Parathyroid adenoma (tissue), 2 donors: ENCODE data around the gene NENF.

Source experiments
- H2AFZ ChIP-seq: fragments of 300-600 bp; sonication (generic); one replicate; pipeline ENCODE4 v1.7.0; 2017; ENCODE audit warnings: antibody characterized with exemption, mild to moderate bottlenecking
- H3K27ac ChIP-seq: fragments of 300-600 bp; sonication (generic); one replicate; pipeline ENCODE4 v1.7.0; 2017
- H3K27me3 ChIP-seq: fragments of 300-600 bp; sonication (generic); one replicate; pipeline ENCODE4 v1.7.0; 2017; ENCODE audit warnings: low read length; ENCODE audit not compliant: control insufficient read depth, insufficient read depth
- H3K36me3 ChIP-seq: fragments of 300-600 bp; sonication (generic); one replicate; pipeline ENCODE4 v1.7.0; 2017; ENCODE audit warnings: low read length; ENCODE audit not compliant: control insufficient read depth, insufficient read depth
- H3K4me1 ChIP-seq: fragments of 300-600 bp; sonication (generic); one replicate; pipeline ENCODE4 v1.7.0; 2017; ENCODE audit warnings: control low read depth
- H3K4me2 ChIP-seq: fragments of 300-600 bp; sonication (generic); one replicate; pipeline ENCODE4 v1.7.0; 2017; ENCODE audit warnings: low read length
- H3K4me3 ChIP-seq: fragments of 300-600 bp; sonication (generic); one replicate; pipeline ENCODE4 v1.7.0; 2017; ENCODE audit warnings: low read depth, low read length
- H3K79me2 ChIP-seq: fragments of 300-600 bp; sonication (generic); one replicate; pipeline ENCODE4 v1.7.0; 2017; ENCODE audit warnings: control low read depth
- H3K9ac ChIP-seq: fragments of 300-600 bp; sonication (generic); one replicate; pipeline ENCODE4 v1.7.0; 2017; ENCODE audit warnings: mild to moderate bottlenecking
- H3K9me3 ChIP-seq: fragments of 300-600 bp; sonication (generic); one replicate; pipeline ENCODE4 v1.7.0; 2017; ENCODE audit warnings: low read length; ENCODE audit not compliant: control insufficient read depth
- CTCF ChIP-seq: fragments of 300-600 bp; sonication (generic); IDR thresholded peaks from one replicate; pipeline ENCODE4 v1.7.0; 2017; ENCODE audit warnings: antibody characterized with exemption, mild to moderate bottlenecking
- donor health status: primary hyperparathyroidism.

NENF gene

DNA sequence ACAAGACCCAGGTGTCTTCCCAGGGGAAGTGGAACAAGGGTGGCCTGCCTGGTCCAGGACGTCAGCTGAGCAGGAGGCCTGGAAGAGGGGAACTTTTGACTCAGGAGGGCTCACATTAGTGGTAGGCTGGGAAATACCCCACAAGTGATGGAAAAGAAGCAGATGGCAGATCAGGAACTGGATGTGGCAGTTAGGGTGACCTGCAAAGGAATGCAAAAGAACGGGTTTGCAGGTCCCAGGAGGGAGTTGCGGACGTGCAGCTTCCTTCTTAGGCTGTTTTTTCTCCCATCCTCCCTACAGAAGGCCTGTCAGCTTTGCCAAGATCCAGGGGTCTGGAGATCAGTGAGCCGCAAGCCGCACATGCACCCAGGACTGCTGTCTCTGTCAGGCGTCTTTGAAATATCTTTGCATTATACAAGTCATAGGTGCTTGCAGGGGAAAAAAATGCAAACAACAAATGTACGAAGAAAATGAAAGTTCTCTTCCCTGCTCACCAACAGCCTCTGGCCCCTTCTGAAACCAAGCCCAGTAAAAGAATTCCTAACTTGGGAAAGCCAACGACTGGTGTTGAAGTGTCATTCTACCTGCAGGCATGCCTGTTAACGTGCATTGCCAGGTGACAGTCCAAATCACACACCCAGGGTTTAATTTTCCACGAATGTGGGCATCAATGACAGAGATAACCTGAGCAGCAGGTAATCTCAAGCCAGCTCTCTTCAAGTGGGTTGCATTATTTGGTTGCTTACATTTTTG is 34.4 kb downstream of the NENF start:
- H3K27me3 ChIP-seq = no peaks in the 10 kb centered on the region
- no peaks in the 10 kb centered on the region for H3K79me2 ChIP-seq
- H3K4me2 ChIP-seq = no peak overlapping the region
- no peak overlapping the region for H2AFZ ChIP-seq
- H3K4me3 ChIP-seq = no peak overlapping the region
- H3K9me3 ChIP-seq = no peaks in the 10 kb centered on the region
- no peaks in the 10 kb centered on the region for H3K36me3 ChIP-seq
- no peak overlapping the region for H3K27ac ChIP-seq
- H3K9ac ChIP-seq = no peak overlapping the region
- no peaks in the 10 kb centered on the region for H3K4me1 ChIP-seq
- TF ChIP-seq CTCF = no peak

- no peaks in the 10 kb centered on the region for H3K4me1 ChIP-seq
- no peaks in the 10 kb centered on the region for H3K9me3 ChIP-seq
- H3K4me3 ChIP-seq = no peak overlapping the region
- no peaks in the 10 kb centered on the region for H3K79me2 ChIP-seq
- H3K36me3 ChIP-seq = no peaks in the 10 kb centered on the region
- no peaks in the 10 kb centered on the region for H3K27me3 ChIP-seq
- H3K9ac ChIP-seq = no peak overlapping the region
- H2AFZ ChIP-seq = no peak overlapping the region
- H3K27ac ChIP-seq = no peak overlapping the region
- H3K4me2 ChIP-seq = no peak overlapping the region
- no peak for TF ChIP-seq CTCF
Measured at GRCh38 chr1:212467843-212468482, 35.2 kb downstream of the NENF start.

DNA sequence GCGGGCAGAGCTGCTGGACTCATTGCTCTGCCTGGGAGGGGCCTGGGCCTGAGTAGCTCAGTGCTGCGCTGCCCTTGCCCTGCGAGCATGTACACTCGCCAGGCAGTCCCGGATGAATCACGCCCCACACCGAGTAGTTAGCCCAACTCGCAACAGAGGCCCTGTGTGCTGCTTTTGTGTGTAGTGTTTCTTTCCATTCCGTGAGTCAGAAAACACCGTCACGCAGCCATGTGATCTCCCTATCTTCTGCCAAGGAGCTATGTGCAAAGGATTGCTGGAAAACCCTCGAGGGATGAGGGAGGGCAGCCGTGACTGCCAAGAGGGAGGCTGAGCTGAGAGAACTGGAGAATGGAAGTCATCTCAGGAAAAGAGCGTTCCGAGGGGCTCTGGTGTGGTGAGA is 37.3 kb downstream of the NENF start:
- H3K9me3 ChIP-seq = no peaks in the 10 kb centered on the region
- H3K4me2 ChIP-seq = no peak overlapping the region
- H3K4me1 ChIP-seq = no peaks in the 10 kb centered on the region
- H3K36me3 ChIP-seq = no peaks in the 10 kb centered on the region
- H2AFZ ChIP-seq = no peak overlapping the region
- H3K4me3 ChIP-seq = no peak overlapping the region
- H3K9ac ChIP-seq = no peak overlapping the region
- no peaks in the 10 kb centered on the region for H3K27me3 ChIP-seq
- H3K27ac ChIP-seq = no peak overlapping the region
- no peak for TF ChIP-seq CTCF
- H3K79me2 ChIP-seq = no peaks in the 10 kb centered on the region

DNA sequence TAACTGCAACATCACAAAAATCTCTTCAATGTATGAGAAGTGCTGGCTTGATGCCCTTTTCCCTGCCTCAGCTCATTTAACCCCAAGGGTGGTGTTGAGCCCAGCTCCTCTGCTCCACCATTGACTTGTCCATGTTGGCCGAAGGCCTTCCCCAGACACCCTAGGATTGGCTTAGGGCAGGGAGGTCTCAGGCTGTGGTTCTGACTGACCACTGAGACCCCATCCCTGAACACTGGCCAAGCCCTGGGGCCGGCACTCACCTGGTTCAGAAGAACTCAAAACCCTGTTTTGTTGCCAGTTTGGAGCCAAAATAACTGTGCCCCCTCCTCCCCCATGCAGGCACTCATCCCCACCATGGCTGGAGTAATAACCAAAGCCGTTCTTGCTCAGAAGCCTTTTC is 38.6 kb downstream of the NENF start:
- no peak overlapping the region for H3K27ac ChIP-seq

More for the DNA sequence above, 38.6 kb downstream of the NENF start:
- Histone ChIP-seq H3K4me2 (no peak overlapping the region), H3K4me3 (no peak overlapping the region), H3K79me2 (no peaks in the 10 kb centered on the region), H3K27me3 (no peaks in the 10 kb centered on the region), H3K36me3 (no peaks in the 10 kb centered on the region), H2AFZ (no peak overlapping the region), H3K4me1 (no peaks in the 10 kb centered on the region), H3K9ac (no peak overlapping the region), H3K9me3 (no peaks in the 10 kb centered on the region)
- no peak for TF ChIP-seq CTCF
